ENCODE data around the gene GLRX5. TPM values are rescaled to one million over a fixed set of nuclear protein-coding genes. Genes with fewer than 3 reads are reported as not detected.

GLRX5 gene
- total RNA-seq, 1 experiment from 2014 or later: 58.0 TPM

GRCh38 chr14:95487669-95488084, 47.2 kb upstream of the GLRX5 start:
- Mint-ChIP-seq H3K27me3 (ENCODE audit: unreplicated experiment) (no peaks in the 10 kb centered on the region), H3K27ac (ENCODE audit: unreplicated experiment) (no peak overlapping the region), H3K4me3 (ENCODE audit: low read depth, unreplicated experiment) (no peak overlapping the region), H3K4me1 (ENCODE audit: low read depth, unreplicated experiment) (peaks cover 35% of the 10 kb centered on the region), H3K36me3 (ENCODE audit: insufficient read depth, unreplicated experiment) (peaks cover 6% of the 10 kb centered on the region), H3K9me3 (ENCODE audit: low read depth, unreplicated experiment) (no peaks in the 10 kb centered on the region)
- TF ChIP-seq CTCF (IDR thresholded peaks at IDR 0.05; ENCODE audit: unreplicated experiment): no peak
- CTCF ChIA-PET: interaction anchor here (1.1 kb wide), 1 partner anchor 35 kb away, joined by 3 read pairs; no protein-coding TSS in a partner anchor
- intact Hi-C loops (cut with micrococcal nuclease; ENCODE audit: unreplicated experiment): no loop called here
- BruUV-seq (replicated peaks): no TSS peak
- no peak for DNase-seq

GRCh38 chr14:95488376-95489213, 46.3 kb upstream of the GLRX5 start:
- CTCF ChIA-PET: no interaction called here
- H3K36me3 Mint-ChIP-seq (ENCODE audit: insufficient read depth, unreplicated experiment): no peaks in the 10 kb centered on the region
- H3K9me3 Mint-ChIP-seq (ENCODE audit: low read depth, unreplicated experiment): no peaks in the 10 kb centered on the region
- TF ChIP-seq CTCF (IDR thresholded peaks at IDR 0.05; ENCODE audit: unreplicated experiment): no peak
- no TSS peak for BruUV-seq (replicated peaks)
- no peaks in the 10 kb centered on the region for H3K27me3 Mint-ChIP-seq (ENCODE audit: unreplicated experiment)
- intact Hi-C loops (cut with micrococcal nuclease; ENCODE audit: unreplicated experiment): no loop called here
- H3K4me3 Mint-ChIP-seq (ENCODE audit: low read depth, unreplicated experiment): no peak overlapping the region
- DNase-seq: no peak
- H3K27ac Mint-ChIP-seq (ENCODE audit: unreplicated experiment): no peak overlapping the region
- H3K4me1 Mint-ChIP-seq (ENCODE audit: low read depth, unreplicated experiment): peaks cover 26% of the 10 kb centered on the region

GRCh38 chr14:95489214-95490137, 45.4 kb upstream of the GLRX5 start:
- H3K4me1 Mint-ChIP-seq (ENCODE audit: low read depth, unreplicated experiment): peaks cover 17% of the 10 kb centered on the region
- intact Hi-C loops (cut with micrococcal nuclease; ENCODE audit: unreplicated experiment): no loop called here
- no peak overlapping the region for H3K27ac Mint-ChIP-seq (ENCODE audit: unreplicated experiment)
- H3K9me3 Mint-ChIP-seq (ENCODE audit: low read depth, unreplicated experiment): no peaks in the 10 kb centered on the region
- H3K4me3 Mint-ChIP-seq (ENCODE audit: low read depth, unreplicated experiment): no peak overlapping the region
- no peaks in the 10 kb centered on the region for H3K27me3 Mint-ChIP-seq (ENCODE audit: unreplicated experiment)
- DNase-seq: no peak
- no peaks in the 10 kb centered on the region for H3K36me3 Mint-ChIP-seq (ENCODE audit: insufficient read depth, unreplicated experiment)
- no TSS peak for BruUV-seq (replicated peaks)
- no peak for TF ChIP-seq CTCF (IDR thresholded peaks at IDR 0.05; ENCODE audit: unreplicated experiment)
- CTCF ChIA-PET: no interaction called here

GRCh38 chr14:95490138-95490509, 44.7 kb upstream of the GLRX5 start:
- no peaks in the 10 kb centered on the region for H3K9me3 Mint-ChIP-seq (ENCODE audit: low read depth, unreplicated experiment)
- no TSS peak for BruUV-seq (replicated peaks)
- H3K4me1 Mint-ChIP-seq (ENCODE audit: low read depth, unreplicated experiment): peaks cover 13% of the 10 kb centered on the region
- intact Hi-C loops (cut with micrococcal nuclease; ENCODE audit: unreplicated experiment): no loop called here
- TF ChIP-seq CTCF (IDR thresholded peaks at IDR 0.05; ENCODE audit: unreplicated experiment): no peak
- H3K27me3 Mint-ChIP-seq (ENCODE audit: unreplicated experiment): no peaks in the 10 kb centered on the region
- no peak overlapping the region for H3K27ac Mint-ChIP-seq (ENCODE audit: unreplicated experiment)
- H3K36me3 Mint-ChIP-seq (ENCODE audit: insufficient read depth, unreplicated experiment): no peaks in the 10 kb centered on the region
- CTCF ChIA-PET: interaction anchor here (1.2 kb wide), 1 partner anchor 37 kb away, joined by 4 read pairs; no protein-coding TSS in a partner anchor
- no peak for DNase-seq
- H3K4me3 Mint-ChIP-seq (ENCODE audit: low read depth, unreplicated experiment): no peak overlapping the region

Measured in Calu3 (cell line).